Activated CD8-positive, alpha-beta memory T cell treated with anti-CD3 and anti-CD28 coated beads, Interleukin-2, amount 50 U/mL, for 1 hour (primary cell): ENCODE data around the gene BUD13.
"Not testable (repeated sequence)": the region's sequence is repeated elsewhere in the genome, so short reads cannot be mapped to it uniquely, and the experiment has no call there.

Experiments used
- DNase-seq: peaks from one replicate; pipeline ENCODE4 v3.0.0-alpha.2; 2020; ENCODE audit errors: extremely low read depth

The BUD13 gene, protein sequence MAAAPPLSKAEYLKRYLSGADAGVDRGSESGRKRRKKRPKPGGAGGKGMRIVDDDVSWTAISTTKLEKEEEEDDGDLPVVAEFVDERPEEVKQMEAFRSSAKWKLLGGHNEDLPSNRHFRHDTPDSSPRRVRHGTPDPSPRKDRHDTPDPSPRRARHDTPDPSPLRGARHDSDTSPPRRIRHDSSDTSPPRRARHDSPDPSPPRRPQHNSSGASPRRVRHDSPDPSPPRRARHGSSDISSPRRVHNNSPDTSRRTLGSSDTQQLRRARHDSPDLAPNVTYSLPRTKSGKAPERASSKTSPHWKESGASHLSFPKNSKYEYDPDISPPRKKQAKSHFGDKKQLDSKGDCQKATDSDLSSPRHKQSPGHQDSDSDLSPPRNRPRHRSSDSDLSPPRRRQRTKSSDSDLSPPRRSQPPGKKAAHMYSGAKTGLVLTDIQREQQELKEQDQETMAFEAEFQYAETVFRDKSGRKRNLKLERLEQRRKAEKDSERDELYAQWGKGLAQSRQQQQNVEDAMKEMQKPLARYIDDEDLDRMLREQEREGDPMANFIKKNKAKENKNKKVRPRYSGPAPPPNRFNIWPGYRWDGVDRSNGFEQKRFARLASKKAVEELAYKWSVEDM

DNA sequence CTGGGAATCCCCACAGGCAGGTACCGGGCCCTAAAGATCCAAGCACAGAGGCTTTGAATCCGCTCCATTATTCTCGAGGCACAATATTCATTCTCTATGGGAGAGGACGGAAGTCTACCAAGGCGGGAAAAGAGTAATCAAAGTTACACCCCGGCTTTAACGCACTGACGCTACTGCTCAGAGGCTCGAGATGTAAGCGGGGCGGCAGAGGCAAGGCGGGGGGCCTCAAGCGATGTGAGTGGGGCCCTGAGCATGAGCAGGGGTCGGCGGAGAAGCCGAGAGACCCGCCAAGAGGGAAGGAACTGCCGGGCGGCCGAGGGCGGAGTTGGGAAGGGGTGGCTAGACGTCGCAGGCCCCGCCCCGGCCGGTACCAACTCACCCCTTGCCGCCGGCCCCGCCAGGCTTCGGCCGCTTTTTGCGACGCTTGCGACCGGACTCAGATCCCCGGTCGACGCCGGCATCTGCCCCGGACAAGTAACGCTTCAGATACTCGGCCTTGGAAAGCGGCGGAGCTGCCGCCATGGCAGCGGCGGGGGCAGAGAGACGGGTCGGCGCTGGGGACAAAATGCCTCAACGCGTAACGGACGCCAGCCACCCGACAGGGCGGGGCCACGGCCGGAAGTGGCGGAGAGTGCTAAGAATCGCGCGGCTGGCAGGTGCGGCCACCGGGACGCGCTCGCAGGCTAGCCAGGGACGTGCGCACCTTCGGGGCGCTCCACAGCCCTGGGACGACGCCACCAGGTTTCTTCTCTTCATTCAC, at the start of gene BUD13:
Gene BUD13, minus strand, starts transcription at position 545 of the 760 bp plus-strand sequence. Its CDS starts 23 bp downstream, at position 522.
- DNase-seq: peak; percentile 75

DNA sequence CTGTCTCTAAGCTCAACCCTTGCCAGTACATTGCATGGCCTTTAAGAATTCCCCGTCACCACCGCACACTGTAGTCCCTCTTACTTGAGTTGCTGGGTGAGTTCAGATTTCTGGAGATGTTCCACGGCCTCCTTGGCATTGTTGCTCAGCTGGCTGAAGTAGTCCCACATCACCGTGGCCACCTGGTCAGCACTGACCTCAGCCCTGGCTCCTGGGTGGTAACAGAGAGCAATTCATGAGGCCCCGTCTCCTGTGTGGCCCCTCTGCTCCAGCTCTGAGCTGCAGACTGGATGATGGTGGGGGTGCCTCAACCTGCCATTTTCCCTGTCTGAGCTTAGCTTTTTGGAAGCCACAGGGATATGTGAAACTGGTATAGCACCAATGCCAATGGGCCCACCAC, 49.8 kb upstream of the BUD13 start:
- no peak for DNase-seq

DNA sequence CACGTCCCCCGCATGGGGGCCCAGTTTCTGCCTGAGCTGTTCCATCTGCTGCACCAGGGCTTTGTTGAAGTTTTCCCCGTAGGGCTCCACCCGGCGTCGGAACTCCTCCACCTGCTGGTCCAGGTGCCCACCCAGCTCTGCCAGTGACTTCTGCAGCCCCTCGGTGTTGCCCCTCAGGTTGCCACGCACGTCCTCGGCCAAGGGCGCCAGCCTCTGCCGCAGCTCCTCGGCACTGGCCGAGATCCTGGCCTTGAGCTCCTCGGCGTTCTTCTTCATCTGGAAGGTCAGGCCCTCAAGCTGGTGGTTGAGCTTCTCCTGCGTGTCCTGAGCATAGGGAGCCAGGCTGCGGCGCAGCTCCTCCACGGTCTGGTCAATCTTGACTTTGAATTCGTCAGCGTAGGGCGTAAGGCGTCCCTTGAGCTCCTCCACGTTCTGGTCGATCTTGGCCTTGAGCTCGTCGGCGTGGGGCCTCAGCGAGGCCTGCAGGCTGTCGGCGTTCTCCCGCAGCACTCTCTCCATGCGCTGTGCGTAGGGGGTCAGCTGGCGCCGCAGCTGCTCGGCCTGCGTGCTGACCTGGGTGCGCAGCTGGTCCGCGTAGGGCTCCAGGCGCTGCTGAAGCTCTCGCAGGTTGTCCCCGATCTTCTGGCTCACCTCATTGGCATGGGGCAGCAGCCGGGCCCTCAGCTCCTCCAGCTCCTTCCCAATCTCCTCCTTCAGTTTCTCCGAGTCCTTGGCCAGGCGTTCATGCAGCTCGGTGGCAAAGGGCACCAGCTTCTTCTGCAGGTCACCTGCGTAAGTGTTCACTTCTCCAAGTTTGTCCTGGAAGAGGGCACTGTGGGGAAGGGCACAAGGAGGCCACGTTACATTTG, 48.5 kb upstream of the BUD13 start:
- no peak for DNase-seq

DNA sequence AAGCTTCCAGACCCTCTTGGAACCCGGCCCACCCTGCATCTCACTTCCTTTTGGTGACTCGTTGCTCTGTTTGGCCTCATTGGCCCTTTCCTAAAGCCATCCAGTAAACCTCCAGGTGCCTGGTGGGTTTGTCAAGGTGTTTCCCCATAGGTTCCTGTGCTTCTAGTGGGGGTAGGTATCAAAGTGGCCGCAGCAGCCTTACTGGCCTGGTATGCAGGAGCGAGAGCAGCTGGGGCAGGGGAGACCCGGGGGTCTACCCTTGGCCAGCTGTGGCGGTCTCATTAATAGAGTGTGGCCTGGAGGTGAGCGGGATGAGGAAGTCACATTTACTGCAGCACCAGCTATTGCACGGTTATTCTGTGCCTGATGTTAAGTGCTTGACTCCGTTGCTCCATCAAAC, 46.3 kb upstream of the BUD13 start:
- no peak for DNase-seq

DNA sequence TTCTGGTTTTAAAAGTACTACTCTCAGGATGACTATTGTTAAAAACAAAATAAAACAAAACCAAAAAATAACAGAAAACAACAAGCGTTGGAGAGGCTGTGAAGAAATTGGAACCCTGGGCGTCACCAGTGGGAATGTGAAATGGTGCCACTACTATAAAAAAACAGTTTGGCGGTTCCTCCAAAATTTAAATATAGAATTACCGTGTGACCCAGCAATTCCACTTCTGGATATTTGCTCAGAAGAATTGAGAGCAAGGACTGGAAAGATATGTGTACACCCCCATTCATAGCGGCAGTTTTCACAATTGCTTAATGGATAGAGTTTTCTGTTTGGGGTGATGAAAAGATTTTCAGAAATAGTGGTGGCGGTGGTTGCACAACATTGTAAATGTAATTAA, 41.7 kb upstream of the BUD13 start:
- DNase-seq: no peak

DNA sequence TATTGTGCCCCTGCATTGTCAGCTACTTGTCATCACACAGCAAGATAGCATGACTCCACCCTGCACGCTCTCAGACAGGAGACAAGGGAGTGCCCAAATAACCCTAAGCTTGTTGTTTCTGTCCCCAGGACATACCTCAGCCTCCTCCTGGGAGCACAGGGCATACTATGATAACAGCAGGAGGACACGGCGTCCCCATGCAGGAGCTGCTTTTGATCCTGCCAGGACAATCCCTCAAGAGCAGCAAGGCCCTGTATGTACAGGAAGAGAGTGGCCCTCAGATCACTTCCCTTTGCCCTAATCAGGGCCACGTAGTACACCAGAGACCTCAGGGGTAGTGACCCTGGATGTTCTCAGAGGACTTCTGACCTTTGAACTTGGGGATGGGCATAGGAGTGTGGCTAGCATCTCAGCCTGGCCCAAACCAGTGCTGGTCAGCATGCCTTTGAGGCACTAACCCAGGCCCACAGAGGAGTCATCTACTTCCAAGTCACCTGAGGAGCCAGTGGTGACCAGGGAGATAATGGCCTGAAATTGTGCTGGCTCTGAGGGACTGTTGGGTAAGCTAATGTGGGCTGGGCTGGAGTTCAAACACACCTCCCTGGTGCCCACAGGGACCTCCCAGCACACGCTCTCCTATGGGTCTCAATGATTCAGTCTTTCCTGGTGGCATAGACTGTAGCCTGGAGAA, 41.1 kb upstream of the BUD13 start:
- DNase-seq: no peak

DNA sequence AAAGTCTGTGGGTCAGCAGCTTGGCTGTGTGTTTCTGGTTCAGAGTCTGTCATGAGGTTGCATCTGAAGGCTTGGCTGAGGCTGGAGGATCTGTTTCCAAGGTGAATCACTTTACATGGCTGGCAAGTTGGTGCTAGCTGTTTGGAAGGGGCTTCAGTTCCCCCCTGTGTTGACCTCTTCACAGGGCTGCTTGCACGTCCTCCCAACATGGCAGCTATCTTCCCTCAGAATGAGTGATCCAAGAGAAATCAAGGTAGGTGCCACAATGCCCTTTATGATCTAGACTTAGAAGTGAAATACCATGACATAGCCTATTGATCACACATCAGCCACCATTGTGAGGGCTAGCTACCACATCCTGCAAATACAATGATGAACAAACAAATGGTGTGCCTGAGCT, 40.4 kb upstream of the BUD13 start:
- DNase-seq: no peak

DNA sequence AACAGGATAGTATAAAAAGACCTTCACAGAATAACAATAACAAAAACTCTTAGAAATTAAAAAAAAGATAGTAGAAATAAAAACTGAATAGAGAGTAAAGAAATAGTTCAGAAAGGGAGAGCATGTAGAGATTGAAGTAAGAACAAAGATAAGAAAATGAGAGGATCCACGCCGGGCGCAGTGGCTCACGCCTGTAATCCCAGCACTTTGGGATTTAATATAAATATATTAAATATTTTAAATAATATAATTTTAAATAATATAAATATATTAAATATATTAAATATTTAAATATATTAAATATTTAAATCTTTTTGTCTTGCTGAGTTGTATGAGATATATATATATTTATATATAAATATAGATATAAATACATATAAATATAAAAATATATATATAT, 39.3 kb upstream of the BUD13 start:
- DNase-seq: no peak

DNA sequence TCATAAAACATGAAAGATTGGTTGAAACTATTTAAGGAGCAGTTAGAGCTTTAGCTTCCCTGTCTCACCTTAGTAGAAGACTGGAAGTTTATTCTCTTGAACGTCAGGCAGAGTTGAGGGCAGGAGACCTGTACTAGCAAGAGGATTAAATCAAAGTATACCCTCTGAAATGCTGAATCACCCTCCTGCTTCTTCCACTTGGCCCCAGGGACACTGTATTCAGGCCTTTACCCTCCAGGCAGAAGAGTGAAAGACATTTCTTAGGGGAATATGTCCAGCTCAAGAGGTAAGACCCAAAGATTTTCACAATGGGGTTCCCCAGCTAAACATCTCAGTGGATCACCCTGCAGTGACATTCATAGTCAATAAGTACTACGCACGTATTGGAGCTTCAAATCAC, 38.4 kb upstream of the BUD13 start:
- DNase-seq: no peak

DNA sequence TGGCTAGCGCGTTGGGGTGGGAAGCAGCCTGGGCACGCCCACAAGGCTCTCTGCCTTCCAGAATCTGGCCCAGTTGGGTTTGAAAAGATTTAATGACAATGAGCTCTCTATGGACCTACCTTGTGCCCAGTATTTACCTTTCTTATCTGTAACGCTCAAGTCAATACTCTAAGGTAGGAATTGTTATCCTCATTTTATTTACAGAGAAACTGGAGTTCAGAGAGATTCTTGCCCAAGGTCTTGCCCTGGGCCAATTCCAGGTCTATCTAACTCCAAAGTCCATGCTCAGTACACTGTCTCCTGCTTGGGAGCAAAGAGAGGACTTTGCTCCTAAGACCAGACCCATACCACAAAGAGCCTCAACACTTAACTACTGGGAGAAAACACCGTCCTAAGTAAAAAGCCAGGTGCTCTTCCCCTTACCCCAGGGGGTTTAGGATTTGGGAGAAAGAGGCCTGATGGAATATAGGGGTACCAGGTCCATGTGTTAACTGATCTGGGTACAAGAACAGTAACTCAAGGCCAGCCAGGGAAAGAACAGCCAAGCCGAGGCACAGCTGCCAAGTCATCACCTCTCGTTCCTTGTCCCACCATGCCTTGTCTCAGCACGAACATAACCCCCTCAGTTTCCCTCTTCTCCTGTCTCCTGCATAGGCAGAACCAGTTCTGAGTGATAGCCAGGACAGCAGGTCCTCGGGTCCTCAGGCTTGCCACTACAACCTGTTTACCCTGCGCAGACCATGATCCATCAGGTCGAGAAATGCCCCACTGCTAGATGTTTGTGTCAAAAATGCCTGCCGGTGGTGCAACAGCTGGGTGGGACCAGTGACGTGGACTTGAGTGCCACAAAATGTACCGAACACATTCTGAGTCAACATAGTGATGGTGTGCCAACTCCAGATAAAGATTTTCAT, 35.7 kb upstream of the BUD13 start:
- no peak for DNase-seq

DNA sequence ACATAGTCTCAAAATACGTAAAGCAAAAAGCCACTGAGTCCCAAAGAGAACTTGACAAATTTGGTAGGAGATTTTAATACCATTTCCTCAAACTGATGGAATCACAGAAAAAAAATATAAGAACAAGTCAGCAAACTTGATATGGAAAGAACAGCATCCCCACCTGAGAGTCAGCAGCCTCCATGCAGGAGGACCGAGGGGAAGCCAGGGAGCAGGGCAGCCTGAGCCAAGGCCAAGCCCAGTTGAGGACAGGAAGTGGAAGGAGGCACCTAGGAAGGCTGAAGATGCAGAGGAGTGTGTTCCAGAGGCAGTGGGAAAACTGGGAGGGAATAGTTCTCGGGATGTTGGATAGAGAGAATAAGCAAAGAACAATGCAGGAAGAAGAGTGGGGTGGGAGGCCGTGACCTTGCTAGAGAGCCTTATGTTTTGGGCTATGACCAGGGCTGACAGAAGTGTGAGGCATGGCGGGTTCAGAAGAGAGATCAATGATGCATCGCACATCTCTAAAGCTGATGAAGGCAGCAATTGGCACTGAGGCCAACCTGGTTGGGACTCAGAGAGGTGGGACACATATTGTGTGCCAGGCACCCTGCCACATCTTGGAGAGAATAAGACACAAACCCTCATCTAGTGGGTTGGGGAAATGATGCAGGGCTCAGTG, 34.9 kb upstream of the BUD13 start:
- no peak for DNase-seq

DNA sequence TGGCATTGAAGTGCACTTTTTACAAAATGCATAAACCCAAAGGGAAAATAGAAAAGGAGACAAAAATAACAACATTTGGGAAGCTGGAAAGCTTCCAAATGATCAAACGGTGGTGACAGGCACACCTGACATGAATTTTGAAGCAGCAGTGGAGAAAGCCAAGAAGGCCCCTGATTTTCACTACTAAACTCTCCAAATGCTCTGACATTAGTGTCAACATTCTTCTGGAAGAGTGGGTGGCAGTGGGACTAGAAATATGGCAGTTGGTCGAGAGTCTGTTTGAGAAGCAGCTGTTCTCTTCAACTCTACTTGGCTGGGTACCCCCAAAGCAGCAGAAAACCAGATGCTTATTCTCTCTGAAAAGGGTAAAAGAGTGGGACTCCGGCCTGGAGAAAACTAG, 31.2 kb upstream of the BUD13 start:
- DNase-seq: no peak

DNA sequence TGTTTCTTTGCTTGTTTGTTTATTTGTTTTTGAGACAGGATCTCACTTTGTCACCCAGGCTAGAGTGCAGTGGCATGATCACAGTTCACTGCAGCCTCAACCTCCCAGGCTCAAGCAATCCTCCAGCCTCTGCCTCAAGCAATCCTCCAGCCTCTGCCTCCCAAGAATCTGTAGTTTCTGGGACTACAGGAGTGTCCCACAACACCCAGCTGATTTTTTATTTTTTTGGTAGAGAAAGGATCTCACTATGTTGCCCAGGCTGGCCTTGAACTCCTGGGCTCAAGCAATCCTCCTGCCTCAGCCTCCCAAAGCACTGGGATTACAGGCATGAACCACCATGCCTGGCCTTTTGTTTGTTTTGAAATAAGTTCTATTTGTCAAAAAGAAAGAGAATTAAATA, 28.9 kb upstream of the BUD13 start:
- DNase-seq: not testable (repeated sequence)

DNA sequence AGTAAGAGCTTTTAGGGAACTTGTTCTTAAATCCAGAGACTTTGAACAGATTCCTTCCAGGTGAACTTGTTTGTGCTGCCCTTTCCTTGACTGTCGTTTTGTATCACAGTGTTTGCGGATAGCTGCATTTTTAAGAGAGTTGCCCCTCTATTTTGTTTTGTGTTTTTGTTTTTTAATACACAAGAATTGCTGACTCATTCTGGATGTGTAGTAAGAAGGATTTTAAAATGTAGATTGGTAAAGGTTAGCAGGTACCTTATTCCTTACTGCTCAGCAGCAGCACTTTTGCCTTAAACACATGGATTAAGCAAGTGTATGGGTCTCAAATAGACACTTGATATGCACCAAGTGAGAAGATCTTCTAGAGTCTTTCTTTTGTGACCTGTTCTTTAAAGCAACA, 27.8 kb upstream of the BUD13 start:
- DNase-seq: no peak

DNA sequence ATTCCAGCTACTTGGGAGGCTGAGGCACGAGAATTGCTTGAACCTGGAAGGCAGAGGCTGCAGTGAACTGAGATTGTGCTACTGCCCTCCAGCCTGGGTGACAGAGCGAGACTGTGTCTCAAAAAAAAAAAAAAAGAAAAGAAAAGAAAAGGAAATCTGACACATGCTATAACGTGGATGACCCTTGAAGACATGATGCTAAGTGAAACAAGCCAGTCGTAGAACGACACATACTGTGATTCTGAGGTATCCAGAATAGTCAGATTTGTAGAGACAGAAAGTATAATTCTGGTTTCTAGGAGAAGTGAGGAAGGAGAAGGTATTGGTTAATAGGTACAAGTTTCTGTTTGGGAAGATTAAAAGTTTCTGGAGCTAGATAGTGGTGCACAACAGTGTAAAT, 25.6 kb upstream of the BUD13 start:
- no peak for DNase-seq

DNA sequence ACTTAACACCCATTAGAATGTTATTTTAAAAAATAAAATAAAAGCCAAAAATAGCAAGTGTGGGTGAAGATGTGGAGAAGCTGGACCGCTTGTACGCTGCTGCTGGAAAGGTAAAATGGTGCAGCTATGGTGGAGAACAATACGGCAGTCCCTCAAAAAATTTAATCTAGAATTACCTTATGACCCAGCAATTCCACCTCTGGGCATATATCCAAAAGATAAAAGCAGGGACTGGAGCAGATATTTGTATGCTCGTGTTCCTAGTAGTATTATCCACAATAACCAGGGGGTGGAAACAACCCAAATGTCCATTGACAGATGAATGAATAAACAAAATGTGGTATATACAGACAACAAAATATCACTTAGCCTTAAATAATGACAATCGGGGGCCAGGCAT, 25.0 kb upstream of the BUD13 start:
- DNase-seq: no peak

DNA sequence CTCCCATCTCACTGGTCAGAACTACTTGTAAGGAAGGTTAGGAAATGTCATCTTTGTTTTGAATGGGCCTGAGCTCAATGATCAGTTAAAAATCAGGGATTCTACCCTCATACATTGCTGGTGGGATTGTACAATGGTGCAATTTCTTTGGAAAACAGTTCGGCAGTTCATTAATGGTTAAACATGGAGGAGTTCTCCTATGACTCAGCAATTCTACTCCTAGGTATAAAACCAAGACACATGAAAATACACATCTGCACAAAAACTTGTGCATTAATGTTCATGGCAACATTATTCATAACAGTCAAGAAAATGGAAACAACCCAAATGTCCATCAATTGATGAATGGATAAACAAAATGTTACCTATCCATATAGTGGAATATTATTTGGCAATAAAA, 23.8 kb upstream of the BUD13 start:
- no peak for DNase-seq

DNA sequence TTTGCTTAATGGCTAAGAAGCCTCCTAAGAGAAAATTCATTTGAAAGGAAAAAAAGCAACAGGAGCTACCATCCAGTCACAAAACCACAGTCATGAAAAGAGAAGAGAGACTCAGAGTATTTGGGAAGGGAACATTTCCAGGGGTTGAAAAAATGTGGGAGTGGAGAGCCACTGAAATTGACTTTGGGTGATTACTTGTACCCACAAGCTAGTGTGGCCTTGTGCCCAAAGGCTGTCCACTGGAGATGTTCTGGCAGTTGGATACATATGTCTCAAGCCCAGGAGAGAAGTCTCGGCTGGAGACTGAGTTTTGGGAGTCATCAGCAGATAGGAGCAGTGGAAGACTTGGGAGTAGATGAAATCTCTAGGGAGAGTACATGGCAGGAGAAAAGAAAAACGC, 22.1 kb upstream of the BUD13 start:
- no peak for DNase-seq

DNA sequence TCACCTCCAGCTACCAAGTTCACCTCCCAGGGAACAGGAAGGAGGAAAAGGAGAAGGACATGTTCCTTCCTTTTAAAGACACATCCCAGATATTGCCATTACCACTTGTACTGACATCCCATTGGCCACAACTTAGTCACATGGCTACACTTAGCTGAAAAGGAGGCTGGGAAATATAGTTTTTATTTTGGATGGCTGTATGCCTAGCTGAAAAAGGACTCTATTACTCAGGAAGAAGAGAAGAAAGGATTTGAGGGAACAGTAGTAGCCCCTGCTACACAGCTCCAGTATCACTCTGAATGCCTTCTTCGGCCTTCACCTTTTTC, 20.9 kb upstream of the BUD13 start:
- DNase-seq: no peak
